Measurements from ENCODE around the gene ATP2C2. TPM values are rescaled to one million over a fixed set of nuclear protein-coding genes. Genes with fewer than 3 reads are reported as not detected.

Gene ATP2C2
- total and polyA plus RNA-seq, 2 experiments from 2014 or later: 2.1 TPM

- ATAC-seq (no peak), DNase-seq (ENCODE audit: low spot score) (no peak)
- no peaks in the 10 kb centered on the region for H3K79me2 ChIP-seq (replicated peaks; ENCODE audit: insufficient read depth)
- TF ChIP-seq CREB1 (CRISPR knock-in tag; IDR thresholded peaks at IDR 0.05; ENCODE audit: low read depth): no peak
- no peak for TF ChIP-seq JUNB (IDR thresholded peaks at IDR 0.05; ENCODE audit: unreplicated experiment)
- TF ChIP-seq ZNF331 (CRISPR knock-in tag; IDR thresholded peaks at IDR 0.05; ENCODE audit: low read depth): no peak
- no peak for TF ChIP-seq EZH2phosphoT487 (IDR thresholded peaks at IDR 0.05; ENCODE audit: unreplicated experiment)
- TF ChIP-seq, protein P1, sequence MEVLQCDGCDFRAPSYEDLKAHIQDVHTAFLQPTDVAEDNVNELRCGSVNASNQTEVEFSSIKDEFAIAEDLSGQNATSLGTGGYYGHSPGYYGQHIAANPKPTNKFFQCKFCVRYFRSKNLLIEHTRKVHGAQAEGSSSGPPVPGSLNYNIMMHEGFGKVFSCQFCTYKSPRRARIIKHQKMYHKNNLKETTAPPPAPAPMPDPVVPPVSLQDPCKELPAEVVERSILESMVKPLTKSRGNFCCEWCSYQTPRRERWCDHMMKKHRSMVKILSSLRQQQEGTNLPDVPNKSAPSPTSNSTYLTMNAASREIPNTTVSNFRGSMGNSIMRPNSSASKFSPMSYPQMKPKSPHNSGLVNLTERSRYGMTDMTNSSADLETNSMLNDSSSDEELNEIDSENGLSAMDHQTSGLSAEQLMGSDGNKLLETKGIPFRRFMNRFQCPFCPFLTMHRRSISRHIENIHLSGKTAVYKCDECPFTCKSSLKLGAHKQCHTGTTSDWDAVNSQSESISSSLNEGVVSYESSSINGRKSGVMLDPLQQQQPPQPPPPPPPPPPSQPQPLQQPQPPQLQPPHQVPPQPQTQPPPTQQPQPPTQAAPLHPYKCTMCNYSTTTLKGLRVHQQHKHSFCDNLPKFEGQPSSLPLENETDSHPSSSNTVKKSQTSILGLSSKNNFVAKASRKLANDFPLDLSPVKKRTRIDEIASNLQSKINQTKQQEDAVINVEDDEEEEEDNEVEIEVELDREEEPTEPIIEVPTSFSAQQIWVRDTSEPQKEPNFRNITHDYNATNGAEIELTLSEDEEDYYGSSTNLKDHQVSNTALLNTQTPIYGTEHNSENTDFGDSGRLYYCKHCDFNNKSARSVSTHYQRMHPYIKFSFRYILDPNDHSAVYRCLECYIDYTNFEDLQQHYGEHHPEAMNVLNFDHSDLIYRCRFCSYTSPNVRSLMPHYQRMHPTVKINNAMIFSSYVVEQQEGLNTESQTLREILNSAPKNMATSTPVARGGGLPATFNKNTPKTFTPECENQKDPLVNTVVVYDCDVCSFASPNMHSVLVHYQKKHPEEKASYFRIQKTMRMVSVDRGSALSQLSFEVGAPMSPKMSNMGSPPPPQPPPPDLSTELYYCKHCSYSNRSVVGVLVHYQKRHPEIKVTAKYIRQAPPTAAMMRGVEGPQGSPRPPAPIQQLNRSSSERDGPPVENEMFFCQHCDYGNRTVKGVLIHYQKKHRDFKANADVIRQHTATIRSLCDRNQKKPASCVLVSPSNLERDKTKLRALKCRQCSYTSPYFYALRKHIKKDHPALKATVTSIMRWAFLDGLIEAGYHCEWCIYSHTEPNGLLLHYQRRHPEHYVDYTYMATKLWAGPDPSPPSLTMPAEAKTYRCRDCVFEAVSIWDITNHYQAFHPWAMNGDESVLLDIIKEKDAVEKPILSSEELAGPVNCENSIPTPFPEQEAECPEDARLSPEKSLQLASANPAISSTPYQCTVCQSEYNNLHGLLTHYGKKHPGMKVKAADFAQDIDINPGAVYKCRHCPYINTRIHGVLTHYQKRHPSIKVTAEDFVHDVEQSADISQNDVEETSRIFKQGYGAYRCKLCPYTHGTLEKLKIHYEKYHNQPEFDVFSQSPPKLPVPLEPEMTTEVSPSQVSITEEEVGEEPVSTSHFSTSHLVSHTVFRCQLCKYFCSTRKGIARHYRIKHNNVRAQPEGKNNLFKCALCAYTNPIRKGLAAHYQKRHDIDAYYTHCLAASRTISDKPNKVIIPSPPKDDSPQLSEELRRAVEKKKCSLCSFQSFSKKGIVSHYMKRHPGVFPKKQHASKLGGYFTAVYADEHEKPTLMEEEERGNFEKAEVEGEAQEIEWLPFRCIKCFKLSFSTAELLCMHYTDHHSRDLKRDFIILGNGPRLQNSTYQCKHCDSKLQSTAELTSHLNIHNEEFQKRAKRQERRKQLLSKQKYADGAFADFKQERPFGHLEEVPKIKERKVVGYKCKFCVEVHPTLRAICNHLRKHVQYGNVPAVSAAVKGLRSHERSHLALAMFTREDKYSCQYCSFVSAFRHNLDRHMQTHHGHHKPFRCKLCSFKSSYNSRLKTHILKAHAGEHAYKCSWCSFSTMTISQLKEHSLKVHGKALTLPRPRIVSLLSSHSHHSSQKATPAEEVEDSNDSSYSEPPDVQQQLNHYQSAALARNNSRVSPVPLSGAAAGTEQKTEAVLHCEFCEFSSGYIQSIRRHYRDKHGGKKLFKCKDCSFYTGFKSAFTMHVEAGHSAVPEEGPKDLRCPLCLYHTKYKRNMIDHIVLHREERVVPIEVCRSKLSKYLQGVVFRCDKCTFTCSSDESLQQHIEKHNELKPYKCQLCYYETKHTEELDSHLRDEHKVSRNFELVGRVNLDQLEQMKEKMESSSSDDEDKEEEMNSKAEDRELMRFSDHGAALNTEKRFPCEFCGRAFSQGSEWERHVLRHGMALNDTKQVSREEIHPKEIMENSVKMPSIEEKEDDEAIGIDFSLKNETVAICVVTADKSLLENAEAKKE (CRISPR knock-in tag; IDR thresholded peaks at IDR 0.05): no peak
- TF ChIP-seq, protein P2, sequence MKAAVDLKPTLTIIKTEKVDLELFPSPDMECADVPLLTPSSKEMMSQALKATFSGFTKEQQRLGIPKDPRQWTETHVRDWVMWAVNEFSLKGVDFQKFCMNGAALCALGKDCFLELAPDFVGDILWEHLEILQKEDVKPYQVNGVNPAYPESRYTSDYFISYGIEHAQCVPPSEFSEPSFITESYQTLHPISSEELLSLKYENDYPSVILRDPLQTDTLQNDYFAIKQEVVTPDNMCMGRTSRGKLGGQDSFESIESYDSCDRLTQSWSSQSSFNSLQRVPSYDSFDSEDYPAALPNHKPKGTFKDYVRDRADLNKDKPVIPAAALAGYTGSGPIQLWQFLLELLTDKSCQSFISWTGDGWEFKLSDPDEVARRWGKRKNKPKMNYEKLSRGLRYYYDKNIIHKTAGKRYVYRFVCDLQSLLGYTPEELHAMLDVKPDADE (IDR thresholded peaks at IDR 0.05): no peak
- TF ChIP-seq CTCF (conservative IDR thresholded peaks at IDR 0.05; ENCODE audit: low read depth in 2 of 2): no peak
- TF ChIP-seq EZH2 (IDR thresholded peaks at IDR 0.05; ENCODE audit: low read depth, unreplicated experiment): no peak
- no peak for TF ChIP-seq STAT1 (IDR thresholded peaks at IDR 0.05; ENCODE audit: unreplicated experiment)
- no peak for TF ChIP-seq ZNF114 (CRISPR knock-in tag; IDR thresholded peaks at IDR 0.05)
- TF ChIP-seq, protein P3, sequence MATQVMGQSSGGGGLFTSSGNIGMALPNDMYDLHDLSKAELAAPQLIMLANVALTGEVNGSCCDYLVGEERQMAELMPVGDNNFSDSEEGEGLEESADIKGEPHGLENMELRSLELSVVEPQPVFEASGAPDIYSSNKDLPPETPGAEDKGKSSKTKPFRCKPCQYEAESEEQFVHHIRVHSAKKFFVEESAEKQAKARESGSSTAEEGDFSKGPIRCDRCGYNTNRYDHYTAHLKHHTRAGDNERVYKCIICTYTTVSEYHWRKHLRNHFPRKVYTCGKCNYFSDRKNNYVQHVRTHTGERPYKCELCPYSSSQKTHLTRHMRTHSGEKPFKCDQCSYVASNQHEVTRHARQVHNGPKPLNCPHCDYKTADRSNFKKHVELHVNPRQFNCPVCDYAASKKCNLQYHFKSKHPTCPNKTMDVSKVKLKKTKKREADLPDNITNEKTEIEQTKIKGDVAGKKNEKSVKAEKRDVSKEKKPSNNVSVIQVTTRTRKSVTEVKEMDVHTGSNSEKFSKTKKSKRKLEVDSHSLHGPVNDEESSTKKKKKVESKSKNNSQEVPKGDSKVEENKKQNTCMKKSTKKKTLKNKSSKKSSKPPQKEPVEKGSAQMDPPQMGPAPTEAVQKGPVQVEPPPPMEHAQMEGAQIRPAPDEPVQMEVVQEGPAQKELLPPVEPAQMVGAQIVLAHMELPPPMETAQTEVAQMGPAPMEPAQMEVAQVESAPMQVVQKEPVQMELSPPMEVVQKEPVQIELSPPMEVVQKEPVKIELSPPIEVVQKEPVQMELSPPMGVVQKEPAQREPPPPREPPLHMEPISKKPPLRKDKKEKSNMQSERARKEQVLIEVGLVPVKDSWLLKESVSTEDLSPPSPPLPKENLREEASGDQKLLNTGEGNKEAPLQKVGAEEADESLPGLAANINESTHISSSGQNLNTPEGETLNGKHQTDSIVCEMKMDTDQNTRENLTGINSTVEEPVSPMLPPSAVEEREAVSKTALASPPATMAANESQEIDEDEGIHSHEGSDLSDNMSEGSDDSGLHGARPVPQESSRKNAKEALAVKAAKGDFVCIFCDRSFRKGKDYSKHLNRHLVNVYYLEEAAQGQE (IDR thresholded peaks at IDR 0.05; ENCODE audit: unreplicated experiment): no peak
- no peak for TF ChIP-seq NANOG (IDR thresholded peaks at IDR 0.05; ENCODE audit: borderline replicate concordance)
- no peak for TF ChIP-seq POLR2AphosphoS5 (IDR thresholded peaks at IDR 0.05; ENCODE audit: low read depth)
- H3K4me2 ChIP-seq: no peak overlapping the region
- H2AFZ ChIP-seq: no peak overlapping the region
- Mint-ChIP-seq H3K4me1 (no peaks in the 10 kb centered on the region), H3K9me3 (peaks cover 3% of the 10 kb centered on the region; the same call in 2 of the 3 replicates), H3K4me3 (no peak overlapping the region), H3K27me3 (ENCODE audit: insufficient read depth, low read depth, poor library complexity) (peaks cover 3% of the 10 kb centered on the region), H3K36me3 (ENCODE audit: low read depth) (no peaks in the 10 kb centered on the region), H3K27ac (no peak overlapping the region)
- H3F3A ChIP-seq (replicated peaks; ENCODE audit: low read depth): no peaks in the 10 kb centered on the region
- no peaks in the 10 kb centered on the region for H3K36me3 ChIP-seq (ENCODE audit: insufficient read depth)
- no peaks in the 10 kb centered on the region for H4K20me1 ChIP-seq (replicated peaks; ENCODE audit: insufficient read depth)
- no peak overlapping the region for H3K4me3 ChIP-seq
- H3K9me2 ChIP-seq (ENCODE audit: insufficient read depth): no peaks in the 10 kb centered on the region
- H3K4me1 ChIP-seq (ENCODE audit: insufficient read depth): no peaks in the 10 kb centered on the region
- no peaks in the 10 kb centered on the region for H3K27me3 ChIP-seq (ENCODE audit: insufficient read depth)
- no peak overlapping the region for H3K27ac ChIP-seq (ENCODE audit: low read depth)
These were observed 27.9 kb upstream of the ATP2C2 start for GRCh38 chr16:84340325-84341040.
